SK-N-MC (cell line): ENCODE measurements around the gene CFAP77.
"Not testable (repeated sequence)": the region's sequence is repeated elsewhere in the genome, so short reads cannot be mapped to it uniquely, and the experiment has no call there.

Source experiments
- DNase-seq: peaks from one replicate; pipeline ENCODE4 v3.0.0-alpha.2; 2011; ENCODE audit warnings: low read depth, low spot score
- H3K27ac ChIP-seq: fragments of 200-600 bp; sonication (generic); 2 replicates; pipeline ENCODE4 v1.5.1; 2016; ENCODE audit warnings: mixed run types
- H3K36me3 ChIP-seq: fragments of 200-600 bp; sonication (generic); 2 replicates; pipeline ENCODE4 v1.6.1; 2017; ENCODE audit warnings: antibody characterized with exemption, low read length, mixed read lengths; ENCODE audit not compliant: insufficient read depth
- H3K4me3 ChIP-seq: fragments of 200-600 bp; sonication (generic); 2 replicates; pipeline ENCODE4 v1.5.1; 2016
- H3K9ac ChIP-seq: fragments of 200-600 bp; sonication (generic); 2 replicates; pipeline ENCODE4 v1.8.0; 2017; ENCODE audit warnings: mixed run types, mixed read lengths; ENCODE audit not compliant: insufficient read length
- H3K9me3 ChIP-seq: fragments of 200-600 bp; sonication (generic); 2 replicates; pipeline ENCODE4 v1.6.1; 2017; ENCODE audit warnings: low read depth, mild to moderate bottlenecking, antibody characterized with exemption, low read length, moderate library complexity, mixed read lengths
- EZH2 ChIP-seq: fragments of 200-600 bp; sonication (generic); IDR thresholded peaks from one replicate; pipeline ENCODE4 v1.6.1; 2017; ENCODE audit warnings: antibody characterized with exemption
- FOXP2 ChIP-seq: optimal IDR thresholded peaks from 2 replicates; pipeline ENCODE3; 2011; ENCODE audit warnings: mild to moderate bottlenecking, moderate library complexity; ENCODE audit not compliant: insufficient read depth; ENCODE audit errors: extremely low read length, control extremely low read depth
- POLR2AphosphoS5 ChIP-seq: IDR thresholded peaks from 2 replicates; pipeline ENCODE4 v1.6.1; 2012; ENCODE audit warnings: mild to moderate bottlenecking, low read depth, low read length, borderline replicate concordance

CFAP77 gene

GRCh38 chr9:132554755-132555154 lies 144.7 kb downstream of the CFAP77 start:
- H3K4me3 ChIP-seq: no peak overlapping the region
- DNase-seq: no peak
- H3K27ac ChIP-seq: no peak overlapping the region
- H3K9ac ChIP-seq: no peak overlapping the region
- no peaks in the 10 kb centered on the region for H3K9me3 ChIP-seq
- no peak for TF ChIP-seq FOXP2
- TF ChIP-seq POLR2AphosphoS5: no peak
- no peak for TF ChIP-seq EZH2
- H3K36me3 ChIP-seq: no peaks in the 10 kb centered on the region

GRCh38 chr9:132555528-132555927 lies 145.5 kb downstream of the CFAP77 start:
- Histone ChIP-seq H3K36me3 (no peaks in the 10 kb centered on the region), H3K27ac (no peak overlapping the region), H3K4me3 (no peak overlapping the region), H3K9me3 (no peaks in the 10 kb centered on the region), H3K9ac (no peak overlapping the region)
- TF ChIP-seq POLR2AphosphoS5: no peak
- DNase-seq: no peak

GRCh38 chr9:132556235-132556634 lies 146.2 kb downstream of the CFAP77 start:
- Histone ChIP-seq H3K4me3 (no peak overlapping the region), H3K9ac (no peak overlapping the region), H3K36me3 (no peaks in the 10 kb centered on the region), H3K27ac (no peak overlapping the region), H3K9me3 (no peaks in the 10 kb centered on the region)
- DNase-seq: no peak
- TF ChIP-seq POLR2AphosphoS5: no peak
- no peak for TF ChIP-seq FOXP2
- TF ChIP-seq EZH2: no peak

GRCh38 chr9:132556714-132557113 lies 146.7 kb downstream of the CFAP77 start:
- Histone ChIP-seq H3K9me3 (no peaks in the 10 kb centered on the region), H3K36me3 (no peaks in the 10 kb centered on the region), H3K9ac (no peak overlapping the region), H3K27ac (no peak overlapping the region), H3K4me3 (no peak overlapping the region)
- DNase-seq: no peak
- peak; percentile 21 for TF ChIP-seq EZH2
- TF ChIP-seq FOXP2: no peak
- no peak for TF ChIP-seq POLR2AphosphoS5

GRCh38 chr9:132557159-132557558 lies 147.1 kb downstream of the CFAP77 start:
- H3K27ac ChIP-seq: no peak overlapping the region
- no peak overlapping the region for H3K4me3 ChIP-seq
- no peak for DNase-seq
- H3K9me3 ChIP-seq: no peaks in the 10 kb centered on the region
- no peak for TF ChIP-seq FOXP2
- peak; percentile 11 for TF ChIP-seq EZH2
- H3K9ac ChIP-seq: no peak overlapping the region
- no peaks in the 10 kb centered on the region for H3K36me3 ChIP-seq

GRCh38 chr9:132559711-132560110 lies 149.7 kb downstream of the CFAP77 start:
- TF ChIP-seq FOXP2: no peak

GRCh38 chr9:132560616-132561202 lies 150.7 kb downstream of the CFAP77 start:
- no peak overlapping the region for H3K4me3 ChIP-seq
- no peaks in the 10 kb centered on the region for H3K36me3 ChIP-seq
- DNase-seq: no peak
- no peak overlapping the region for H3K9ac ChIP-seq
- no peak for TF ChIP-seq FOXP2
- H3K27ac ChIP-seq: no peak overlapping the region
- H3K9me3 ChIP-seq: no peaks in the 10 kb centered on the region

More at GRCh38 chr9:132559711-132560110, 149.7 kb downstream of the CFAP77 start:
- Histone ChIP-seq H3K4me3 (no peak overlapping the region), H3K9ac (no peak overlapping the region), H3K36me3 (no peaks in the 10 kb centered on the region), H3K9me3 (no peaks in the 10 kb centered on the region), H3K27ac (no peak overlapping the region)
- DNase-seq: no peak

GRCh38 chr9:132562306-132562573 lies 152.2 kb downstream of the CFAP77 start:
- Histone ChIP-seq H3K27ac (no peak overlapping the region), H3K9ac (no peak overlapping the region), H3K4me3 (no peak overlapping the region), H3K36me3 (no peaks in the 10 kb centered on the region), H3K9me3 (no peaks in the 10 kb centered on the region)
- TF ChIP-seq POLR2AphosphoS5 (no peak), EZH2 (no peak), FOXP2 (no peak)
- no peak for DNase-seq

- no peak for DNase-seq
- TF ChIP-seq POLR2AphosphoS5 (no peak), EZH2 (no peak), FOXP2 (no peak)
- no peaks in the 10 kb centered on the region for H3K36me3 ChIP-seq
These were observed 154.5 kb downstream of the CFAP77 start for GRCh38 chr9:132564526-132564925.

GRCh38 chr9:132568787-132569186 lies 158.8 kb downstream of the CFAP77 start:
- DNase-seq, H3K36me3 ChIP-seq, H3K9me3 ChIP-seq, H3K9ac ChIP-seq, H3K4me3 ChIP-seq, H3K27ac ChIP-seq: not testable (repeated sequence)

More at GRCh38 chr9:132564526-132564925, 154.5 kb downstream of the CFAP77 start:
- no peak overlapping the region for H3K9ac ChIP-seq
- no peak overlapping the region for H3K4me3 ChIP-seq
- no peaks in the 10 kb centered on the region for H3K9me3 ChIP-seq
- no peak overlapping the region for H3K27ac ChIP-seq
